GM12872 (cell line): Measurements from ENCODE around the gene ZFPL1.

Source experiments
- CTCF ChIP-seq: IDR thresholded peaks from 3 replicates; pipeline ENCODE4 v1.5.1; 2011; ENCODE audit warnings: low read depth, mild to moderate bottlenecking, low read length, moderate library complexity; ENCODE audit not compliant: insufficient read depth

Gene ZFPL1

GRCh38 chr11:65085446-65085845, 1.4 kb downstream of the ZFPL1 start:
- no peak for TF ChIP-seq CTCF

- no peak for TF ChIP-seq CTCF
Observed at GRCh38 chr11:65086809-65087208, 2.8 kb downstream of the ZFPL1 start.

GRCh38 chr11:65087216-65087615, 3.2 kb downstream of the ZFPL1 start:
- TF ChIP-seq CTCF: no peak

GRCh38 chr11:65087827-65088226, 3.8 kb downstream of the ZFPL1 start:
- TF ChIP-seq CTCF: no peak

GRCh38 chr11:65089621-65090020, 5.6 kb downstream of the ZFPL1 start:
- TF ChIP-seq CTCF: no peak

- no peak for TF ChIP-seq CTCF
Observed at GRCh38 chr11:65090628-65091027, 6.6 kb downstream of the ZFPL1 start.

GRCh38 chr11:65095427-65095826, 11.4 kb downstream of the ZFPL1 start:
- no peak for TF ChIP-seq CTCF
